ACHN (cell line): ENCODE results near the gene FKBP15.
"Not testable (repeated sequence)": the region's sequence is repeated elsewhere in the genome, so short reads cannot be mapped to it uniquely, and the experiment has no call there.

Source experiments
- DNase-seq: peaks from one replicate; pipeline ENCODE4 v3.0.0-alpha.2; 2015
- in situ Hi-C: cut with HindIII; loops from 2 replicates; pipeline ENCODE4 v1.10.0; 2017; ENCODE audit warnings: low sequenced_read_pairs, low pct_ligation_motif_present, low pct_unique_long_range_greater_than_20kb

FKBP15 gene

GRCh38 chr9:113154946-113155345 is 66.1 kb downstream of the FKBP15 start:
- no peak for DNase-seq
- in situ Hi-C loops, result no loop called here

- in situ Hi-C loops, result no loop called here
- DNase-seq, result peak; percentile 61
These were observed 66.6 kb downstream of the FKBP15 start for GRCh38 chr9:113154471-113154870.

- no peak for DNase-seq
- in situ Hi-C loops, result no loop called here
These were observed 67.5 kb downstream of the FKBP15 start for GRCh38 chr9:113153599-113153998.

GRCh38 chr9:113152699-113153098 is 68.4 kb downstream of the FKBP15 start:
- in situ Hi-C loops, result no loop called here
- DNase-seq, result no peak

- in situ Hi-C loops, result no loop called here
These were observed 69.1 kb downstream of the FKBP15 start for GRCh38 chr9:113151696-113152630.

GRCh38 chr9:113150670-113151611 is 70.1 kb downstream of the FKBP15 start, which contains the start of gene SLC31A2:
SLC31A2 (plus strand) TSS chr9:113151007; CDS start chr9:113151075, 68 bp downstream.
- in situ Hi-C loops, result no loop called here
- peak; percentile 87 for DNase-seq

More at GRCh38 chr9:113151696-113152630, 69.1 kb downstream of the FKBP15 start:
- DNase-seq, result no peak

- DNase-seq, in situ Hi-C loops: not testable (repeated sequence)
These were observed 71.5 kb downstream of the FKBP15 start for GRCh38 chr9:113149561-113149960.

GRCh38 chr9:113148781-113149510 is 72.1 kb downstream of the FKBP15 start:
- in situ Hi-C loops, result no loop called here
- no peak for DNase-seq

- in situ Hi-C loops, result no loop called here
- DNase-seq, result no peak
These were observed 72.7 kb downstream of the FKBP15 start for GRCh38 chr9:113148372-113148705.

GRCh38 chr9:113143432-113144227 is 77.4 kb downstream of the FKBP15 start:
- DNase-seq, result no peak
- in situ Hi-C loops, result no loop called here

GRCh38 chr9:113140896-113141295 is 80.2 kb downstream of the FKBP15 start:
- DNase-seq, in situ Hi-C loops: not testable (repeated sequence)

GRCh38 chr9:113139953-113140352 is 81.1 kb downstream of the FKBP15 start:
- no peak for DNase-seq
- in situ Hi-C loops, result no loop called here

- in situ Hi-C loops, result no loop called here
- no peak for DNase-seq
These were observed 81.8 kb downstream of the FKBP15 start for GRCh38 chr9:113139225-113139829.

GRCh38 chr9:113138760-113139159 is 82.3 kb downstream of the FKBP15 start:
- in situ Hi-C loops, result no loop called here
- DNase-seq, result no peak

GRCh38 chr9:113137196-113138168 is 83.6 kb downstream of the FKBP15 start:
- in situ Hi-C loops, result no loop called here
- DNase-seq, result no peak

GRCh38 chr9:113131689-113132151 is 89.4 kb downstream of the FKBP15 start:
- peak; percentile 37 for DNase-seq
- in situ Hi-C loops, result no loop called here
